ENCODE data around the gene FAM171A1.

DNA sequence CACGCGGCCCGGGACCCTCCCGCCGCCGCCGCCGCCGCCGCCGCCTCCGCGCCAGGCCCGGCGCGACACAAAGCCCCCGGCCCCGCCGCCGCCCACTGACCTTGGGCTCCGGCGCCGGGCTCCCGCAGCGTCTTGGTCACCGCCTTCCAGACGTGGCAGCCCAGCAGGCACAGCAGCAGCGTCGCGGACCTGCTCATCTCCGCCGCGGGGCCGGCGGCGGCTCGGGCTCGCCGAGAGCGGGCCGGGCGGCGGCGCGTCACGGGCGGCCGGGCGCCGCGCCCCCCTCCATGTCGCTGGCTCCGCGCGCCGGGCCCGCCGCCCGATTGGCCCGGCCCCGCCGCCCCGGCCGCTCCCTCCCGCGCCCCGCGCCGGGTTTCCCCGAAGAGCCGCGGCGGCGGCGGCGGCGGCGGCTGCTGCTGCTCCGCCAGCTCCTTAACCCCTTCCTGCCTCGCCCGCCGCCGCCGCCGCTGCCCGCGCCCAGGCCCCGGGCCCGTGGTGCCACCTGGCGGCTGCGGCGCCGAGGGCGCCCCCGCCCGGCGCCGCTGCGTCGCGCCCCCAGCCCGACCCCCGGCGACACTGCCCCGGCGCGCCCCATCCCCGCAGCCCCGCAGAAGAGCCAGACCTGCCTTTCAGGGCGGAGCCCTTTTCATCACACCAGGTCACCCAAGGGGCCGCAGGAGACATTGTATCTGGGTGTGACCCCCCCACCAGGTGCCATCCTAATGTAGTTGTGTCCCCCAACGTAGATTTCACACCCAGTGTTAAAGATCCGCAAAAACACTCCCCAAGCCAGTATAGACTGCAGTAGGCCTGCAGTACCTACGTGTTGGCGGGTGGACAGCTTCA is at the start of gene FAM171A1:
- TF ChIP-seq, protein P1, sequence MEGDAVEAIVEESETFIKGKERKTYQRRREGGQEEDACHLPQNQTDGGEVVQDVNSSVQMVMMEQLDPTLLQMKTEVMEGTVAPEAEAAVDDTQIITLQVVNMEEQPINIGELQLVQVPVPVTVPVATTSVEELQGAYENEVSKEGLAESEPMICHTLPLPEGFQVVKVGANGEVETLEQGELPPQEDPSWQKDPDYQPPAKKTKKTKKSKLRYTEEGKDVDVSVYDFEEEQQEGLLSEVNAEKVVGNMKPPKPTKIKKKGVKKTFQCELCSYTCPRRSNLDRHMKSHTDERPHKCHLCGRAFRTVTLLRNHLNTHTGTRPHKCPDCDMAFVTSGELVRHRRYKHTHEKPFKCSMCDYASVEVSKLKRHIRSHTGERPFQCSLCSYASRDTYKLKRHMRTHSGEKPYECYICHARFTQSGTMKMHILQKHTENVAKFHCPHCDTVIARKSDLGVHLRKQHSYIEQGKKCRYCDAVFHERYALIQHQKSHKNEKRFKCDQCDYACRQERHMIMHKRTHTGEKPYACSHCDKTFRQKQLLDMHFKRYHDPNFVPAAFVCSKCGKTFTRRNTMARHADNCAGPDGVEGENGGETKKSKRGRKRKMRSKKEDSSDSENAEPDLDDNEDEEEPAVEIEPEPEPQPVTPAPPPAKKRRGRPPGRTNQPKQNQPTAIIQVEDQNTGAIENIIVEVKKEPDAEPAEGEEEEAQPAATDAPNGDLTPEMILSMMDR (IDR thresholded peaks at IDR 0.05; ENCODE audit: low read length) = no peak
- no peak for TF ChIP-seq EZH2 (IDR thresholded peaks at IDR 0.05; ENCODE audit: borderline replicate concordance, low read length)

All from OCI-LY1 (cell line).